ENCODE data around the gene PLA2G4D. TPM values are rescaled to one million over a fixed set of nuclear protein-coding genes. Genes with fewer than 3 reads are reported as not detected.

Gene PLA2G4D
- total and polyA plus RNA-seq, 2 donors (not counting 3 experiments of a cell fraction or from before 2014, with no cell fraction given): not detected

DNA sequence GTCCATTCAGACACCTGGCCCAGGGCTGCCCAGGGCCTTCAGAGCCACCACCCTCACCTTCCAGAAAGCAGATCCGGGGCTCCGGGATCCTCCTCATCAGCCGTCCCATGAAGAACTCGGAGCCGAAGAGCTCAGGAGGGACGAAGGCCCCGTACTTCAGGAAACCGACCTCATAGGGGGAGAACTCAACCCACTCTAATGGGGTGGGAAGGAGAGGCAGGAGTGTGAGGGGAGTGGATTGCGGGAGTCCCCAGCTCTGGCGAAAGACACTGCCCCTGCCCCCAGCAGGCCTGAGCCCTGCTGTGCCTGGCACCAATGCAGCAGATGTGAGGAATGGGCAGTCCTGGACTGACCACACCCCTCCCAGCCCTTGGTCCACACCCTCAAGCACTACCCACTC lies 22.6 kb downstream of the PLA2G4D start:
- no peaks in the 10 kb centered on the region for H3K4me1 ChIP-seq (ENCODE audit: control insufficient read depth, extremely low read depth, insufficient read depth, low read length)
- no peaks in the 10 kb centered on the region for H3K9me1 ChIP-seq (replicated peaks; ENCODE audit: control insufficient read depth, extremely low read depth, insufficient read depth, low read length)
- no peak for TF ChIP-seq JUN (IDR thresholded peaks at IDR 0.05; ENCODE audit: borderline replicate concordance, insufficient read depth, insufficient read length, low read depth)
- TF ChIP-seq POLR2A (IDR thresholded peaks at IDR 0.05; ENCODE audit: low read depth, low read length): no peak
- TF ChIP-seq CTCF (IDR thresholded peaks at IDR 0.05; ENCODE audit: extremely low read depth in 1 of 2, insufficient read depth in 1 of 2, low read depth in 1 of 2, low read length in 2 of 2): no peak
- no peak for TF ChIP-seq FOS (IDR thresholded peaks at IDR 0.05; ENCODE audit: borderline replicate concordance, insufficient read depth, low read length)
- TF ChIP-seq EZH2 (IDR thresholded peaks at IDR 0.05; ENCODE audit: borderline replicate concordance, low read depth, low read length, severe bottlenecking): no peak
- no peak for TF ChIP-seq MYC (IDR thresholded peaks at IDR 0.05; ENCODE audit: low read depth, low read length)
- TF ChIP-seq GATA2 (IDR thresholded peaks at IDR 0.05; ENCODE audit: insufficient read depth, insufficient read length, low read depth, low read length): no peak
- no peak for TF ChIP-seq POLR2AphosphoS5 (IDR thresholded peaks at IDR 0.05; ENCODE audit: insufficient read depth, low read depth, low read length)
- TF ChIP-seq, protein P1, sequence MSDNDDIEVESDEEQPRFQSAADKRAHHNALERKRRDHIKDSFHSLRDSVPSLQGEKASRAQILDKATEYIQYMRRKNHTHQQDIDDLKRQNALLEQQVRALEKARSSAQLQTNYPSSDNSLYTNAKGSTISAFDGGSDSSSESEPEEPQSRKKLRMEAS (IDR thresholded peaks at IDR 0.05; ENCODE audit: insufficient read depth, insufficient read length): no peak
- dilution Hi-C loops (cut with MboI; ENCODE audit: extremely low pct_ligation_motif_present, low sequenced_read_pairs): no loop called here
- no peaks in the 10 kb centered on the region for H4K20me1 ChIP-seq (replicated peaks; ENCODE audit: control insufficient read depth, extremely low read depth, insufficient read depth, low read length)
- no peaks in the 10 kb centered on the region for H3K36me3 ChIP-seq (ENCODE audit: control insufficient read depth in 2 of 2, extremely low read depth in 1 of 2, insufficient read depth in 2 of 2, low read length in 2 of 2)
- intact Hi-C loops (cut with micrococcal nuclease): loop anchor here (10.0 kb wide), 1 partner anchor 313 kb away; no protein-coding TSS in a partner anchor
- no peaks in the 10 kb centered on the region for H3K9me3 ChIP-seq (replicated peaks; ENCODE audit: control insufficient read depth, insufficient read depth, low read length)
- H3K27me3 ChIP-seq (ENCODE audit: control insufficient read depth in 2 of 2, insufficient read depth in 2 of 2, low read length in 2 of 2): no peaks in the 10 kb centered on the region
- no TSS peak for BruUV-seq (replicated peaks)
- H3K27ac ChIP-seq (ENCODE audit: insufficient read depth, low read depth, low read length): no peak overlapping the region
- no peak overlapping the region for H3K4me2 ChIP-seq (ENCODE audit: insufficient read depth, low read length)
- no peak overlapping the region for H3K9ac ChIP-seq (replicated peaks; ENCODE audit: extremely low read depth, insufficient read depth, low read length)
- ChIA-PET CTCF (interaction anchor here (0.8 to 2.9 kb wide), 3 partner anchors 9 to 66 kb away, joined by 3 to 14 read pairs (median 3); no protein-coding TSS in a partner anchor), POLR2A (no interaction called here)
- no peak overlapping the region for H3K4me3 ChIP-seq (replicated peaks in 1 of 3; ENCODE audit: insufficient read depth in 1 of 3, low read depth in 1 of 3, low read length in 3 of 3)
- DNase-seq (ENCODE audit: low read depth, low spot score): no peak
- H2AFZ ChIP-seq (ENCODE audit: low read depth, low read length): no peak overlapping the region
- no peak for FAIRE-seq
- H3K79me2 ChIP-seq (ENCODE audit: control insufficient read depth, insufficient read depth, low read length): no peaks in the 10 kb centered on the region
